Measurements from ENCODE around the gene CD84.
"Not testable (repeated sequence)": the region's sequence is repeated elsewhere in the genome, so short reads cannot be mapped to it uniquely, and the experiment has no call there.

GRCh38 chr1:160529401-160529952, 49.8 kb downstream of the CD84 start:
- TF ChIP-seq, protein P1, sequence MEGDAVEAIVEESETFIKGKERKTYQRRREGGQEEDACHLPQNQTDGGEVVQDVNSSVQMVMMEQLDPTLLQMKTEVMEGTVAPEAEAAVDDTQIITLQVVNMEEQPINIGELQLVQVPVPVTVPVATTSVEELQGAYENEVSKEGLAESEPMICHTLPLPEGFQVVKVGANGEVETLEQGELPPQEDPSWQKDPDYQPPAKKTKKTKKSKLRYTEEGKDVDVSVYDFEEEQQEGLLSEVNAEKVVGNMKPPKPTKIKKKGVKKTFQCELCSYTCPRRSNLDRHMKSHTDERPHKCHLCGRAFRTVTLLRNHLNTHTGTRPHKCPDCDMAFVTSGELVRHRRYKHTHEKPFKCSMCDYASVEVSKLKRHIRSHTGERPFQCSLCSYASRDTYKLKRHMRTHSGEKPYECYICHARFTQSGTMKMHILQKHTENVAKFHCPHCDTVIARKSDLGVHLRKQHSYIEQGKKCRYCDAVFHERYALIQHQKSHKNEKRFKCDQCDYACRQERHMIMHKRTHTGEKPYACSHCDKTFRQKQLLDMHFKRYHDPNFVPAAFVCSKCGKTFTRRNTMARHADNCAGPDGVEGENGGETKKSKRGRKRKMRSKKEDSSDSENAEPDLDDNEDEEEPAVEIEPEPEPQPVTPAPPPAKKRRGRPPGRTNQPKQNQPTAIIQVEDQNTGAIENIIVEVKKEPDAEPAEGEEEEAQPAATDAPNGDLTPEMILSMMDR (conservative IDR thresholded peaks at IDR 0.05; ENCODE audit: low read length): not testable (repeated sequence)
- TF ChIP-seq EZH2phosphoT487 (IDR thresholded peaks at IDR 0.05; ENCODE audit: borderline replicate concordance, low read depth, low read length): not testable (repeated sequence)

Measured in OCI-LY7 (cell line).